Effector CD4-positive, alpha-beta T cell (primary cell): Measurements from ENCODE around the gene PTPN1.

Experiments
- DNase-seq: peaks from one replicate; pipeline ENCODE4 v3.0.0-alpha.2; 2020

The PTPN1 gene

GRCh38 chr20:50514750-50515149 lies 4.6 kb downstream of the PTPN1 start:
- DNase-seq, result no peak

DNA sequence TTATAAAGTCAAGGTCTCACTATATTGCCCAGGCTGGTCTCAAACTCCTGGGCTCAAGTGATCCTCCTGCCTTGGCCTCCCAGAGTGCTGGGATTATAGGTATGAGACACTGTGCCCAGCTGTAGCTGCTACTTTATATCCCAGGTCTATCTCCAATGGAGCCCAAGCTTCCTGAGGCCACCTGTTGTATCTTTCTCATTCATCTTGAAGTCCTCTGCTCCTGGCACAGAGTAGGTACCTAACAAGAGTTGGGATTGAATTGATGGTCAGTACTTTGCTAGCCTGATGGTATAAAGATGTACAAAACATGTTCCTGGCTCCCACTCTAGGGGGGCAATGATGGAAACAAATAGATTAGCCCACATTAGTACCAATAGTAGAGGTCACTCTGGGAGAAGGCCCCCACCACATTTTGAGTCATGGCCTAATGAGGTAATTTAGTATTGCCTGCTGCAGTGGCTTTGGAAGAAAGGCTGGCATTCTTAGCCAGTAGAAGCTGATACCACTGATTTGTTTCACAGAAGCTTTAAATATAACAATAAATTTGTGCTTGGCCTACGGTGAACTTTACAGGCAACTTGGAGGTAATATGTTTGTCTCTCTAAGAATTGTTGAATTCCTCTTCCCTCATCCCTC lies 5.4 kb downstream of the PTPN1 start:
- DNase-seq, result no peak

GRCh38 chr20:50516180-50516934 lies 6.2 kb downstream of the PTPN1 start:
- DNase-seq, result no peak

DNA sequence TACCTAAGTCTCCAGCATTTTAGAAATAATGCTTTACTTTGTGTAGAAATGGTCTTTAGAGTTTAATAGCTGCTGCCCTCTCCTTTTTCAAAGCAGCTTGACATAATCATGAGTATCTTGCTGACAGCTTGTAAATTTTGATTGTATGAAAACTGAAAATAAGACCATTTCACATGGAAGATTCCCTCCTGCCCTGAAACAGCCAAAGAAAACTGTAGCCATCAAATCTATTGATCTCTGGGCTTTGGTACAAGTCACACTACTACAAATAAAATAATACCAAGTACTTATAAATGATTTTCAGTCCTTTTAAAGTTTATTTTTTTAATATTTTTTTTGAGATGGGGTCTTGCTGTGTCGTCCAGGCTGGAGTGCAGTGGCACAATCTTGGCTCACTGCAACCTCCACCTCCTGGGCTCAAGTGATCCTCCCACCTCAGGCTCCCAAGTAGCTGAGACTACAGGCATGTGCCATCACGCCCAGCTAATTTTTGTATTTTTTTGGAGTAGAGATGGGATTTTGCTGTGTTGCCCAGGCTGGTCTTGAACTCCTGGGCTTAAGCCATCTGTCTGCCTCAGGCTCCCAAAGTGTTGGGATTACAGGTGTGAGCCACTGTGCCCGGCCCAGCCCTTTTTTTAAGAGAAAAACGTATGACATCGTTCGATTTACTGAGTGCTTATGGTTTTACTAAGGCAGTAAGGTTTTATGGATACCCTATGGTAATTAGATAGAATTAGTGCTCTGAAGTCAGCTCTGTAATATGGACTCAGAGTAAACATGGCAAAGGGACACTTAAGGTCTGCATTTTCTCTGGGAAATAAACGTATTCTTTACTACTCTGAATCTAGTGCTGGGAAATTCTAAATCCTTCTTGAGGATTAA lies 7.0 kb downstream of the PTPN1 start:
- no peak for DNase-seq

DNA sequence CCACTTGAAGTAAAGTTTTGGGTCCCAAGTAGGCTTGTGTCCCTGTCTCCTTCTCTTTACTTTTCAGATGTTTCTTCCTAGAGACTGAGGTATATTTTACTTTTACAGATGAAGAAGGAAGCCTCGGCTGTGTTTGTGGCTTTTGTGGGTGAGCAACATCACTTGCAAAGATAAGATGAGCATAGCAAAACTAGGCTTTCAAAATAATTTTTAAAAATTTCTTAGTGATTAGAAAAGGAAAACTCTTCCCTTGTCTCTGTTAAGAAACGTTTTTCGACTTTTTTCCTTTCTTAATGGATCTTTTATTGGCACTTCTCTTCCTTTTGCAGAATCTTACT lies 7.6 kb downstream of the PTPN1 start:
- DNase-seq, result no peak

GRCh38 chr20:50518270-50518721 lies 8.1 kb downstream of the PTPN1 start:
- no peak for DNase-seq

DNA sequence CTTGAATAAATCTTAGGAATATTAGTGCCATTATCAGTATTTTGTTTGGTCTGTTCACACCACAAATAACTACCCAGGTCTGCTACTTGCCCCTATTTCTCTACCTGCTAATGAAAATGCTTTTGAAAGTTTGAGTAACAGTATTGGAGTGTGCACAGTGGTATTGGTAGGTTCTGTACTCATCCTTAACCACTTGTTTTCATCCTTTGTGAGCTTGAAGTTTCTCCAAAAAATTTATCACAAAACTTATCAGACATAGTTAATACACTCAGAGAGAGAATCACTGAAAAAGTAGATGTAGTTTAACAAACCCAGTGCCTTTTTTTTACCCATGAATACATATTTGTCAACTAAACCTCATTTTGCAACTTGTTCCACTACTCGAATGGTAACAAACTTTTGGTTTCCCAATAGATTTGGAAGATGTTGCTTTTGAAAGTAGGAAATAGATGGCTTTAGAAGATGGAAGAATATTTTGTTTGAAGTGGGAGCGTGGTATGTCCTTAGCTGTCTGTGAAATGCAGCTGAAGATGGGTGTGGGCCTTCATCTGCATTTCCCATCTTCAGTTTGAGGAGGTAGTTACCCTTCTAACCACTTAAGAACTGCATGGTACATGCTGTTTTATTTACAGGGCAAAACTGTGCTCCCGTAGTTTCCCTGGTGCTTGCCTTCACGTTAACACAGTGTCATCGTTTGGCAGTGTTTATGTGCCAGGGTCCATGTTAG lies 9.0 kb downstream of the PTPN1 start:
- no peak for DNase-seq

DNA sequence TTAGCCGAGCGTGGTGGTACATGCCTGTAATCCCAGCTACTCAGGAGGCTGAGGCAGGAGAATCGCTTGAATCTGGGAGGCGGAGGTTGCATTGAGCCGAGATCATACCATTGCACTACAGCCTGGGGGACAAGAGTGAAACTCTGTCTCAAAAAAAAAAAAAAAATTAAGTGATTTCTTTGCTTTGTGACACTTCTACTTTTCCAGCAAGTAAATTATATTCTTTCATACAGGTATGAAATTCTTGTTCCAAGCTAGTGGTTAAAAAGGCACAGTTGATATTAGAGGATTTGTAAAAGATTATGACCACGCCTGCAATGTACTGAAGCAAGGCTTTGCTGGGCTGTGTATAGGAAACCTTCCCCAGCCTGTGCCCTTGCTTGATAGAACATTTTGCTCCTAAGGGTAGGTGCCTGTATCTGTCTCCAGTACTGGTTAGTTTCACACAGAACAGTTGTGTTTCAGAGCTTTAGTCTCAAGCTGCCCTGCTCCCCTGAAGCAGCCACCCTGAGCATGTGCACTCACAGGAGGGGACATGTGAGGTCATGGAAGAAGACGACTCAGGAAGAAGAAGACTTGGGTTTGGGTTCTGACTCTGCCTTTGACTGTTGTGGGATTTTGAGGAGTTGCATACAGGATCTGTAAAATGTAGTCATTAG lies 10.2 kb downstream of the PTPN1 start:
- DNase-seq, result no peak

DNA sequence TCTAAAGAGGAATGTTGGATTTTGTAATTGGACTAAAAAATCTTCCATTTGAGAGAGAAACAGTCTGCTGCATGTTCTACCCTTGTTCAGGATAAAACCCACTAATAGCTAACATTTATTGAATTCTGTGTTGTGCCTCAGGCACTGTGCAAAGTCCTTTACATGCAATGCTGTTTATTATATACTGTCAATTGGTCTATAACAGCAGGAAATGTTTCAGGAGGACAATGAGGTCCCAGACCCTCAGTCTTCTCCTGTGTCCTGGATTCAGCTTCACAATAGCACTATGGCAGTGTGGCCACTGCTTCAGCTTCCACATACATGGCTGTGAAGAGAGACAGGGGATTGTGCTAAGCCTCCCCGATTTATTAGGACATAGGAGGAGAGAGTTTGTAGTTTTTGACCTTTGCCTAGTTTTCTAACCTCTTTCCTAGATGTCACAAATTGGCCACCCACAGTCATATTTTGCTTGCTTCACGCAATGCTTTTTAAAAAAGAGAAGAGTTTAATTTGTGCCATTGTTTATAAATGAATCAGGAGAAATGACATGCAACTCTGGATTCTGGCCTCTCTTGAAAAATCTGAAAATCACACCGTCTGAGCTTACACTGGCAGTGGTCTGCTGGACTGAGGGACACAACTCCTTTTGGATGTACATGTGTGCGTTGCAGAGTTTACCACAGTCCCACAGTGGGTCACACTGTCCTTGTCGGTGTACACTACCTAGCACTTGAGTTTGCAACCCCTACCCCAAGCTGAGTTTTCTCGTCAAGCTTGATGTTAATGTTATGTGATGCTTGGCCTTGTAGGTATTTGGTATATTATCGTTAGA lies 11.3 kb downstream of the PTPN1 start:
- no peak for DNase-seq

DNA sequence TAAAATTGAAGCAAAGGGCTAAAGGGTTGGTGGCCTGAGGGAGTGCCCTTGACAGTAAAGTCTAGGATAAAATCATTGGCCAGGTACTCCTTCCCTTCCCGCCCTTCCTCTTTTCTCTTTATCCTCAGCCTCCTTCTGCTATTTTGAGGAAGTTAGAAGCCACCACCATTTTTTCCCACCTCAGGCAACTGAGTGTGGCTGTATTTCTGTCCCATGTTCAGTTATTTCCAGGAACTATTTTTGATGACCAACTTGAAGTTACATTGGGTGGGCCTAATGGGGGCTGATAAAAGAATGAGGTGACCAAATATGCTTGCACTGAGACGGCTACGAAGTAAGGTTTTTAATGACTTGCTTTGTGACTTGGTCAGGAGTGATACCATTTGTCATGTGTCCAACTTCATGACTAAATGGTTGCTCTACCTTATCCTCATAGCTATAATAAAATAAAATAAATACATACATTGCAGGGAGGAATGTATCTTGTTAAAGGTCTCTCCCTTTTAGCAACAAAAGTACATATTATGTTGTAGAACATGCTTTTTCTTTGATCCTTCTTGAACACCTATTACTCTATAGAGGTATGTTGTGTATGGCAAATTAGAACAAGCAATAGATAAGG lies 12.0 kb downstream of the PTPN1 start:
- DNase-seq, result no peak

DNA sequence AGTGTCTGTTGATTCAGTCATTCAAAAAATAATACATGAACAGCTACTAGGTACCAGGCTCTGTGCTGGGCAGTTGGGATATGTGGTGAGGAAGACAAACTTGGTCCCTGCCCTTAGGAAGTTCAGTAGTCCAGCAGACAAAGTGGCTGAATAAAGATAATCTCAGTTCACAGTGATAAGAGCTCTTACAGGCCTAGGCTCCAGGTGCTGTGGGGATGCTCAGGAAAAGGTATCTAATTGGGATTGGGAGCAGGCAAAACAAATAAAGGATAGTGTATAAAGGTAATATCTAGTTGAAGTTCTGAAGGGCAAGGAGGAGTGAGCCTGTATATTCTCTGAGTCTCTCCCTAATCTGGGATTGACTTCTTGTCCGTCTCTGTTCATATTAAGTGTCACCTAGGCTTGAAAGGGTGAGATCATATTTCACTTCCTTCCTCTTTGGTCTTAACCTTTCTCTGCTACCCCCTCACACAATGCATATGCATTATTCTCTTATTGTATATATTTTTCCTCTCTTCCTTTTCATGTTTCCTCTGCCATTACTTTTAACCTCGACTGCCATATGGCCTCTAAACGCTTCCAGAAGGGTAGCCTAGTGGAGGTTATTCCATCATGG lies 13.5 kb downstream of the PTPN1 start:
- no peak for DNase-seq

DNA sequence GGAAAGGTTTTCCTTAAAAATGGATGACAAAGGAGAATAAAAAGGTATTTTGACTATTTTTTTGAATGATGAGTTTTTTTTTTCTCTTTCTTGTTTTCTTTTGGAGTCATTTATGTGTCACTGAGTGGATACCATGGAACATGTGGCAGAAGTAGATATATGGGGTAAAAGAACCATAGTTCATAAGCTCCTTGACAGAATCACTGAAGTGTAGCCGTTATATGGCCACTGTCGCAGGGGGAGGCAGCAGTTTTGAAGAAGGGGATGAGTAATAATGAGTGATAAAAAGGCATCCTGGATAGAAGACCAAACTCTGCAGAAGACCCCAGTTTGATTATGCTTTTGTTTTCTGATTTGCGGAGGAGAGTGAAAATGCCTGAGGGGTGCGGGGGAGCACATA lies 15.5 kb downstream of the PTPN1 start:
- no peak for DNase-seq

- no peak for DNase-seq
These were observed 16.3 kb downstream of the PTPN1 start for GRCh38 chr20:50526403-50526989.

GRCh38 chr20:50527068-50527605 lies 17.0 kb downstream of the PTPN1 start:
- DNase-seq, result no peak

DNA sequence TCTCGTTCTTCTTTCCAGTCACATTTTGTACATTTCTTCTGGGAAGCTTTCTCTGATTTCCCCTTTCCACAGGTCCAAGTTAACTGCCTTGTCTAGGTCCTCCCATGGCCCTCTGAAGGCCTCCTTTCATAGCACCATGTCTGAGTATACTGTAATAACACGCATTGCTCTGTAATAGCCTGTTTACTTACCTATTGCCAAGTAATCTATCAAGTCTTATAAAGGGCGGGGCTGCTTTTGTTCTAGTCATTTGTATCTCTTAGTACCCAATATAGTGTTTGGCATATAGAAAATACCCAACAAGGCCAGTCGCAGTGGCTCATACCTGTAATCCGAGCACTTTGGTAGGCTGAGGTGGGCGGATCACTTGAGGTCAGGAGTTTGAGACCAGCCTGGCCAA lies 17.9 kb downstream of the PTPN1 start:
- DNase-seq, result no peak

DNA sequence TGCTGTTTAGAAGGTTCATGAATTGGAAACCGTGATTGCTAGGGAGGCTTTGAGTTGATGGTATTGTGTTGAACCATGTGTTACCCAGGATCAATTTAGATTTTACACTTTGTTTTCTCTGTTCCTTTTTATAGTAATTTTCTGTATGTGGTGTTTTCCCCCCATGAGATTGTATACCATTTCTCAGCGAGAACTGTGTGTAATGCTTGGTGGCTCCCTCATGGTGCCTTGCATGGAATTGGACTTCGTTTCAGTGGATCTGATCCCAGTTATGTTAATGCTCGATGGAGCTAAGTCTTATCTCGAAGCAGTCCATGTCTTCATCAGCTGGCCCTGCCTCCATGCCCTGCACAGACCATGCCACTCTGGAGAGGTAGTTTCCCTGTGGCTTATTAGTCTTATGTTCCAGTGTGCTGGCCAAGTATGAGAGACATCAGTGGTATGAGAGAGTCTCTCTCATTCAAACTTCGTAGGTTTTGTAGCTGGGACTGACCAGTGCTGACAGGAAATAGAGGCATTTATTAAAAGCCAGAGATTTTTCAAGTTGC lies 18.7 kb downstream of the PTPN1 start:
- no peak for DNase-seq

GRCh38 chr20:50532221-50532620 lies 22.0 kb downstream of the PTPN1 start:
- DNase-seq, result no peak

DNA sequence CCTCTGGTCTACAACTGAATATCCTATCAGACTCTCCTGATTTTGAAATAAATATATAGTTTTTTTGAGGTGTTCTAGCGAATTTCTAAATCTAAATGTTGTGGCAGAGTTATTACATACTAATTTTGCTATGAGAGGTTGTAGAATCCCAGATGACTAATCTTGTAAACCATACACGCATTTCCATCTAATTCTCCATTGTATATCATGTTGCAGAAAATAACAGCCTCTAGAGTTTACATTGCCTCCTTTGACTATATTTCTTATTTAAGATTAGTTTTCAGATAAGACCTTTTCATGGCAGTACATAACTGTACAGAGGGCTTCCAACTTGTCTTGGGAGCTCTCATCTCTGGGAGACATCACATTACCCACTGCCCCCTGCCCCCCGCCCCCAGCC lies 22.9 kb downstream of the PTPN1 start:
- DNase-seq, result no peak

DNA sequence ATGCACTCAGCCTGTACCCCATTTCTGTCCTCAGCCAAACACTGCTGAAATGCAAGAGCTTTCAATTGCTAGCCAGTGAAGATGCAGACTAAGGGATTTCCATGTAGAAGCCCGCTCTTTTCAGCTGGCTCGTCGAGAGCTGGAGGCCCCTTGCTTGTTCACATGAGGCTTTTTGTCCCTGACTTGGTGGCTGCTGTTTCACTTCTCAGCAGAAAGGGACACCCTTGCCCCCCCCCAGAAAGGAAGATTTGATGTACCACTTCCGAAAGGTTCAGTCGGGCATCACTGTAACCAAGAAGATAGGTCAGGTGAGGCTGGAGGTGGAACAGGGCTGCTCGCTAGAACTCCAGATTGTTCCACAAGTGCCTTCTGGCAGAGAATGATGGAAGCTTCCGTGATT lies 23.3 kb downstream of the PTPN1 start:
- DNase-seq, result no peak

GRCh38 chr20:50534567-50534966 lies 24.4 kb downstream of the PTPN1 start:
- DNase-seq, result no peak
